A549 (cell line): ENCODE data around the gene TPCN1. TPM values are rescaled to one million over a fixed set of nuclear protein-coding genes. Genes with fewer than 3 reads are reported as not detected.

Experiments used
- ATAC-seq, 2 experiments: fragments of 200-7000 bp in 1 of 2; fragments of >200 bp in 1 of 2; cut with Nextera tagmentation in 1 of 2; cut with Tn5 transposase in 1 of 2; 3 replicates each; pipeline versions ENCODE4 v1.8.0 to v1.9.1; 2018 to 2020; ENCODE audit warnings: mild to moderate bottlenecking in 1 of 2, moderate library complexity in 1 of 2
- CTCF ChIA-PET: fragments of 300-600 bp; sonication (Branson Sonifier 250); formaldehyde crosslinking; extraction: SDS; loops from one replicate; lab custom pipeline; 2021; ENCODE audit warnings: antibody characterized with exemption, inconsistent platforms; lab: Yijun Ruan, JAX
- POLR2A ChIA-PET: fragments of 350-600 bp; formaldehyde crosslinking; extraction: SDS; loops from one replicate; lab custom pipeline; 2021; ENCODE audit warnings: antibody characterized with exemption, inconsistent platforms; lab: Yijun Ruan, JAX
- DNase-seq, 2 experiments: peaks; one replicate each; pipeline versions ENCODE4 v3.0.0 to v3.0.0-alpha.2; 2011 to 2016; ENCODE audit warnings: low read depth in 1 of 2, low spot score in 1 of 2
- FAIRE-seq: peaks from 2 replicates; lab custom pipeline; 2011; peaks lifted over from hg19 to GRCh38; lab: Jason Lieb, UNC
- H3K27ac ChIP-seq, 2 experiments: fragments of >200 bp; sonication (Bioruptor Twin); formaldehyde crosslinking; 3 replicates each; pipeline ENCODE4 v1.5.1; 2016 to 2017
- H3K4me1 ChIP-seq: fragments of >200 bp; sonication (Bioruptor Twin); formaldehyde crosslinking; 3 replicates; pipeline ENCODE4 v1.6.1; 2016
- H3K4me2 ChIP-seq: fragments of >200 bp; sonication (Bioruptor Twin); formaldehyde crosslinking; 3 replicates; pipeline ENCODE4 v1.6.1; 2016
- H3K4me3 ChIP-seq: fragments of >200 bp; sonication (Bioruptor Twin); formaldehyde crosslinking; 3 replicates; pipeline ENCODE4 v1.5.1; 2016
- H3K9me3 ChIP-seq: fragments of >200 bp; sonication (Bioruptor Twin); formaldehyde crosslinking; 3 replicates; pipeline ENCODE4 v1.6.1; 2016
- CEBPB ChIP-seq, 2 experiments: fragments of >200 bp in 1 of 2; sonication (Bioruptor Twin) in 1 of 2; formaldehyde crosslinking in 1 of 2; IDR thresholded peaks; 2 replicates each; pipeline ENCODE4 v1.6.1; 2012 to 2016
- CHD4 ChIP-seq: fragments of 200-600 bp; sonication (generic); IDR thresholded peaks from 2 replicates; pipeline ENCODE4 v1.6.1; 2016; ENCODE audit warnings: antibody characterized with exemption, mild to moderate bottlenecking, borderline replicate concordance
- E2F6 ChIP-seq: IDR thresholded peaks from 2 replicates; pipeline ENCODE4 v1.6.1; 2012; ENCODE audit warnings: low read depth, borderline replicate concordance
- EHF ChIP-seq: fragments of 250-450 bp; sonication (Bioruptor Pico); IDR thresholded peaks from 2 replicates; pipeline ENCODE4 v1.5.0; 2020; ENCODE audit warnings: mild to moderate bottlenecking
- EHMT2 ChIP-seq: fragments of 200-600 bp; sonication (generic); IDR thresholded peaks from 2 replicates; pipeline ENCODE4 v1.6.1; 2016; ENCODE audit warnings: antibody characterized with exemption, low read depth, mild to moderate bottlenecking, moderate library complexity
- EP300 ChIP-seq, 2 experiments: fragments of >200 bp; sonication (Bioruptor Twin); formaldehyde crosslinking; IDR thresholded peaks; 2 replicates in 1 of 2; 3 replicates in 1 of 2; pipeline ENCODE4 v1.6.1; 2016 to 2017
- FOSL2 ChIP-seq, 2 experiments: fragments of 450-650 bp in 1 of 2; fragments of >200 bp in 1 of 2; sonication (Bioruptor Twin) in 1 of 2; formaldehyde crosslinking; IDR thresholded peaks; 2 replicates each; pipeline versions ENCODE4 v1.5.0 to v1.6.1; 2016 to 2020; ENCODE audit warnings: mild to moderate bottlenecking in 1 of 2, moderate library complexity in 1 of 2
- FOXS1 ChIP-seq: fragments of 250-450 bp; sonication (Bioruptor Pico); IDR thresholded peaks from 2 replicates; pipeline ENCODE4 v1.5.0; 2020; ENCODE audit warnings: mild to moderate bottlenecking, moderate library complexity
- GATA3 ChIP-seq: IDR thresholded peaks from 2 replicates; pipeline ENCODE4 v1.6.1; 2012; ENCODE audit warnings: borderline replicate concordance
- HDAC2 ChIP-seq: fragments of 200-600 bp; sonication (generic); IDR thresholded peaks from 2 replicates; pipeline ENCODE4 v1.6.1; 2016
- HMGXB4 ChIP-seq: fragments of 250-450 bp; sonication (Bioruptor Pico); IDR thresholded peaks from 2 replicates; pipeline ENCODE4 v1.5.0; 2021; ENCODE audit warnings: mild to moderate bottlenecking, moderate library complexity, borderline replicate concordance
- HOXB5 ChIP-seq: fragments of 250-450 bp; sonication (Bioruptor Pico); IDR thresholded peaks from 2 replicates; pipeline ENCODE4 v1.5.0; 2020; ENCODE audit warnings: mild to moderate bottlenecking, moderate library complexity
- JUN ChIP-seq, 2 experiments: fragments of >200 bp; sonication (Bioruptor Twin); formaldehyde crosslinking; IDR thresholded peaks; 2 replicates in 1 of 2; 3 replicates in 1 of 2; pipeline ENCODE4 v1.6.1; 2016 to 2017
- JUNB ChIP-seq: fragments of >200 bp; sonication (Bioruptor Twin); formaldehyde crosslinking; IDR thresholded peaks from 2 replicates; pipeline ENCODE4 v1.6.1; 2016
- KDM1A ChIP-seq: fragments of 200-600 bp; sonication (generic); IDR thresholded peaks from 2 replicates; pipeline ENCODE4 v1.6.1; 2016; ENCODE audit warnings: low read depth, mild to moderate bottlenecking
- MAFK ChIP-seq: fragments of 450-650 bp; IDR thresholded peaks from 2 replicates; pipeline ENCODE4 v1.6.1; 2014; ENCODE audit not compliant: partially characterized antibody
- MAZ ChIP-seq: fragments of 150-350 bp; IDR thresholded peaks from 2 replicates; pipeline ENCODE4 v1.6.1; 2014; ENCODE audit warnings: antibody characterized with exemption, low read depth, low read length, borderline replicate concordance
- NFE2L2 ChIP-seq: fragments of 150-350 bp; conservative IDR thresholded peaks from 2 replicates; pipeline ENCODE4 v1.6.1; 2014; ENCODE audit warnings: low read length
- NR3C1 ChIP-seq: fragments of >200 bp; sonication (Bioruptor Twin); formaldehyde crosslinking; IDR thresholded peaks from 3 replicates; pipeline ENCODE4 v1.6.1; 2017
- POLR2A ChIP-seq: IDR thresholded peaks from 2 replicates; pipeline ENCODE4 v1.6.1; 2012; ENCODE audit warnings: mild to moderate bottlenecking, low read length
- POLR2AphosphoS2 ChIP-seq: conservative IDR thresholded peaks from 2 replicates; pipeline ENCODE4 v1.6.1; 2012; ENCODE audit warnings: low read length, improper control_type of control experiment, inconsistent platforms
- RAD21 ChIP-seq, 2 experiments: fragments of >200 bp in 1 of 2; sonication (Bioruptor Twin) in 1 of 2; formaldehyde crosslinking in 1 of 2; IDR thresholded peaks in 1 of 2; conservative IDR thresholded peaks in 1 of 2; 2 replicates in 1 of 2; 3 replicates in 1 of 2; pipeline ENCODE4 v1.6.1; 2012 to 2018; ENCODE audit warnings: inconsistent platforms in 1 of 2
- RARB ChIP-seq: fragments of 250-450 bp; sonication (Bioruptor Pico); IDR thresholded peaks from 2 replicates; pipeline ENCODE4 v1.8.0; 2021; ENCODE audit warnings: mild to moderate bottlenecking, moderate library complexity
- RCOR1 ChIP-seq: fragments of 150-350 bp; IDR thresholded peaks from 2 replicates; pipeline ENCODE4 v1.6.1; 2014; ENCODE audit warnings: antibody characterized with exemption, low read length, low read depth
- RNF2 ChIP-seq: fragments of 200-600 bp; sonication (generic); IDR thresholded peaks from 2 replicates; pipeline ENCODE4 v1.6.1; 2016; ENCODE audit warnings: low read depth, mild to moderate bottlenecking, antibody characterized with exemption, moderate library complexity, borderline replicate concordance
- SMC3 ChIP-seq: fragments of >200 bp; sonication (Bioruptor Twin); formaldehyde crosslinking; IDR thresholded peaks from 3 replicates; pipeline ENCODE4 v1.6.1; 2018; ENCODE audit warnings: inconsistent platforms
- ZC3H11A ChIP-seq: fragments of 450-650 bp; IDR thresholded peaks from 2 replicates; pipeline ENCODE4 v1.6.1; 2014; ENCODE audit warnings: antibody characterized with exemption, mild to moderate bottlenecking
- ZFP36 ChIP-seq: fragments of 450-650 bp; IDR thresholded peaks from 2 replicates; pipeline ENCODE4 v1.6.1; 2014; ENCODE audit warnings: borderline replicate concordance; ENCODE audit not compliant: partially characterized antibody
- ZNF302 ChIP-seq: fragments of 250-450 bp; sonication (Bioruptor Pico); IDR thresholded peaks from 2 replicates; pipeline ENCODE4 v1.9.0; 2021; ENCODE audit warnings: inconsistent platforms, mild to moderate bottlenecking, moderate library complexity
- ZSCAN20 ChIP-seq: fragments of 250-450 bp; sonication (Bioruptor Pico); IDR thresholded peaks from 2 replicates; pipeline ENCODE4 v1.8.0; 2022; ENCODE audit warnings: mild to moderate bottlenecking, moderate library complexity
- WGBS: methylation state at CpG from one replicate; pipeline ENCODE4 v1.1.6; 2017; ENCODE audit errors: missing lambda C conversion rate; 5-methylcytosine and 5-hydroxymethylcytosine counted together
- polyA plus RNA-seq, 4 experiments: library from polyadenylated mRNA; depleted of rRNA in 3 of 4; stranded (reverse); fragments of >200 nt; fragmentation: RNase III in 1 of 4; extraction: RNeasy Plus Mini Kit Qiagen cat#74134 plus additional on column Dnase treatment in 1 of 4; gene quantifications; 2 replicates in 3 of 4; 3 replicates in 1 of 4; pipeline ENCODE4 v1.2.3, GENCODE V29; 2011 to 2017
- TF ChIP-seq, protein P1 (sequence below): fragments of 450-650 bp; IDR thresholded peaks from 2 replicates; pipeline ENCODE4 v1.6.1; 2014; ENCODE audit warnings: antibody characterized with exemption
- TF ChIP-seq, protein P2 (sequence below): IDR thresholded peaks from 2 replicates; pipeline ENCODE4 v1.6.1; 2012
- TF ChIP-seq, protein P3 (sequence below): fragments of >200 bp; sonication (Bioruptor Twin); formaldehyde crosslinking; IDR thresholded peaks from 2 replicates; pipeline ENCODE4 v1.6.1; 2016
- TF ChIP-seq, protein P4 (sequence below): fragments of 200-600 bp; sonication (generic); IDR thresholded peaks from 2 replicates; pipeline ENCODE4 v1.6.1; 2016; ENCODE audit warnings: antibody characterized with exemption, mild to moderate bottlenecking, moderate library complexity

Gene TPCN1
- polyA plus RNA-seq, 2 of the 4 experiments (the other 2 are of a cell fraction): 21.9 to 24.1 TPM

GRCh38 chr12:113214895-113215400 lies 6.3 kb upstream of the TPCN1 start:
- ChIA-PET POLR2A (interaction anchor here (0.7 kb wide), 1 partner anchor 8 kb away, joined by 4 read pairs; no protein-coding TSS in a partner anchor), CTCF (interaction anchor here (0.6 to 1.5 kb wide), 2 partner anchors 17 to 18 kb away, joined by 3 read pairs; no protein-coding TSS in a partner anchor)
- Histone ChIP-seq H3K4me2 (peak overlapping the region; percentile 60), H3K4me1 (peaks cover 21% of the 10 kb centered on the region), H3K9me3 (no peaks in the 10 kb centered on the region), H3K27ac (peak overlapping the region; percentile 63 to 68), H3K4me3 (no peak overlapping the region)
- WGBS: 37% methylated on average over 5 of the region's 5 CpGs
- DNase-seq: peak; percentile 79 to 83
- peak; percentile 86 to 95 for ATAC-seq
- FAIRE-seq: no peak
- TF ChIP-seq MAFK (no peak), NFE2L2 (no peak), KDM1A (0 out of 2 replicates have a peak, but pooled peaks have one; percentile 15), HDAC2 (no peak), RARB (CRISPR knock-in tag) (no peak), SMC3 (0 out of 3 replicates have a peak, but pooled peaks have one; percentile 11), CEBPB (IDR thresholded peaks at IDR 0.05) (peak; percentile 77 to 79; a peak in 3 of 4 replicates), GATA3 (no peak), JUNB (peak; percentile 53; the same call in 1 of the 2 replicates), EP300 (IDR thresholded peaks at IDR 0.05) (peak in 1 of 2 experiments; percentile 39; a peak in 1 of 5 replicates), MAZ (no peak), RAD21 (conservative IDR thresholded peaks at IDR 0.05 in 1 of 2, IDR thresholded peaks at IDR 0.05 in 1 of 2) (no peak), POLR2A (no peak), EHF (CRISPR knock-in tag) (no peak), FOSL2 (IDR thresholded peaks at IDR 0.05) (0 out of 2 replicates have a peak, but pooled peaks have one; percentile 27), FOSL2 (CRISPR knock-in tag; IDR thresholded peaks at IDR 0.05) (peak; percentile 79), ZFP36 (peak; percentile 87), RCOR1 (peak; percentile 73; the same call in 1 of the 2 replicates), ZNF302 (0 out of 2 replicates have a peak, but pooled peaks have one; percentile 30), HOXB5 (CRISPR knock-in tag) (no peak), E2F6 (no peak), FOXS1 (CRISPR knock-in tag) (no peak), ZSCAN20 (CRISPR knock-in tag) (no peak), CHD4 (no peak), EHMT2 (no peak), JUN (IDR thresholded peaks at IDR 0.05) (peak; percentile 50 to 53; a peak in 2 of 5 replicates), POLR2AphosphoS2 (no peak), ZC3H11A (no peak), HMGXB4 (no peak), RNF2 (no peak), NR3C1 (no peak)
- TF ChIP-seq, protein P1, sequence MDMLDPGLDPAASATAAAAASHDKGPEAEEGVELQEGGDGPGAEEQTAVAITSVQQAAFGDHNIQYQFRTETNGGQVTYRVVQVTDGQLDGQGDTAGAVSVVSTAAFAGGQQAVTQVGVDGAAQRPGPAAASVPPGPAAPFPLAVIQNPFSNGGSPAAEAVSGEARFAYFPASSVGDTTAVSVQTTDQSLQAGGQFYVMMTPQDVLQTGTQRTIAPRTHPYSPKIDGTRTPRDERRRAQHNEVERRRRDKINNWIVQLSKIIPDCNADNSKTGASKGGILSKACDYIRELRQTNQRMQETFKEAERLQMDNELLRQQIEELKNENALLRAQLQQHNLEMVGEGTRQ: no peak
- TF ChIP-seq, protein P2, sequence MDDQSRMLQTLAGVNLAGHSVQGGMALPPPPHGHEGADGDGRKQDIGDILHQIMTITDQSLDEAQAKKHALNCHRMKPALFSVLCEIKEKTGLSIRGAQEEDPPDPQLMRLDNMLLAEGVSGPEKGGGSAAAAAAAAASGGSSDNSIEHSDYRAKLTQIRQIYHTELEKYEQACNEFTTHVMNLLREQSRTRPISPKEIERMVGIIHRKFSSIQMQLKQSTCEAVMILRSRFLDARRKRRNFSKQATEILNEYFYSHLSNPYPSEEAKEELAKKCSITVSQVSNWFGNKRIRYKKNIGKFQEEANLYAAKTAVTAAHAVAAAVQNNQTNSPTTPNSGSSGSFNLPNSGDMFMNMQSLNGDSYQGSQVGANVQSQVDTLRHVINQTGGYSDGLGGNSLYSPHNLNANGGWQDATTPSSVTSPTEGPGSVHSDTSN: no peak
- TF ChIP-seq, protein P3, sequence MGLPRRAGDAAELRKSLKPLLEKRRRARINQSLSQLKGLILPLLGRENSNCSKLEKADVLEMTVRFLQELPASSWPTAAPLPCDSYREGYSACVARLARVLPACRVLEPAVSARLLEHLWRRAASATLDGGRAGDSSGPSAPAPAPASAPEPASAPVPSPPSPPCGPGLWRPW: no peak
- TF ChIP-seq, protein P4, sequence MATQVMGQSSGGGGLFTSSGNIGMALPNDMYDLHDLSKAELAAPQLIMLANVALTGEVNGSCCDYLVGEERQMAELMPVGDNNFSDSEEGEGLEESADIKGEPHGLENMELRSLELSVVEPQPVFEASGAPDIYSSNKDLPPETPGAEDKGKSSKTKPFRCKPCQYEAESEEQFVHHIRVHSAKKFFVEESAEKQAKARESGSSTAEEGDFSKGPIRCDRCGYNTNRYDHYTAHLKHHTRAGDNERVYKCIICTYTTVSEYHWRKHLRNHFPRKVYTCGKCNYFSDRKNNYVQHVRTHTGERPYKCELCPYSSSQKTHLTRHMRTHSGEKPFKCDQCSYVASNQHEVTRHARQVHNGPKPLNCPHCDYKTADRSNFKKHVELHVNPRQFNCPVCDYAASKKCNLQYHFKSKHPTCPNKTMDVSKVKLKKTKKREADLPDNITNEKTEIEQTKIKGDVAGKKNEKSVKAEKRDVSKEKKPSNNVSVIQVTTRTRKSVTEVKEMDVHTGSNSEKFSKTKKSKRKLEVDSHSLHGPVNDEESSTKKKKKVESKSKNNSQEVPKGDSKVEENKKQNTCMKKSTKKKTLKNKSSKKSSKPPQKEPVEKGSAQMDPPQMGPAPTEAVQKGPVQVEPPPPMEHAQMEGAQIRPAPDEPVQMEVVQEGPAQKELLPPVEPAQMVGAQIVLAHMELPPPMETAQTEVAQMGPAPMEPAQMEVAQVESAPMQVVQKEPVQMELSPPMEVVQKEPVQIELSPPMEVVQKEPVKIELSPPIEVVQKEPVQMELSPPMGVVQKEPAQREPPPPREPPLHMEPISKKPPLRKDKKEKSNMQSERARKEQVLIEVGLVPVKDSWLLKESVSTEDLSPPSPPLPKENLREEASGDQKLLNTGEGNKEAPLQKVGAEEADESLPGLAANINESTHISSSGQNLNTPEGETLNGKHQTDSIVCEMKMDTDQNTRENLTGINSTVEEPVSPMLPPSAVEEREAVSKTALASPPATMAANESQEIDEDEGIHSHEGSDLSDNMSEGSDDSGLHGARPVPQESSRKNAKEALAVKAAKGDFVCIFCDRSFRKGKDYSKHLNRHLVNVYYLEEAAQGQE: no peak
